H1 (cell line): Measurements from ENCODE around the gene POC1B. TPM values are rescaled to one million over a fixed set of nuclear protein-coding genes. Genes with fewer than 3 reads are reported as not detected.

Experiments
- CTCF ChIA-PET: fragments of 300-600 bp; sonication (Branson Sonifier 250); formaldehyde crosslinking; loops from one replicate; lab custom pipeline; 2021; ENCODE audit not compliant: partially characterized antibody; lab: Charles Lee
- POLR2A ChIA-PET: fragments of 300-600 bp; sonication (Branson Sonifier 250); formaldehyde crosslinking; loops from one replicate; lab custom pipeline; 2021; ENCODE audit warnings: inconsistent platforms; ENCODE audit not compliant: partially characterized antibody; lab: Charles Lee
- DNase-seq, 2 experiments: peaks; one replicate each; pipeline versions ENCODE4 v3.0.0 to v3.0.0-alpha.2; 2010 to 2022; ENCODE audit warnings: low spot score in 2 of 2, low read depth in 1 of 2, mixed read lengths in 1 of 2
- FAIRE-seq: peaks from 2 replicates; lab custom pipeline; 2011; peaks lifted over from hg19 to GRCh38; lab: Jason Lieb, UNC
- H2AFZ ChIP-seq: 2 replicates; pipeline ENCODE4 v1.8.1; 2012; ENCODE audit warnings: low read length, inconsistent platforms
- H2AK5ac ChIP-seq: 2 replicates; pipeline ENCODE4 v1.6.1; 2013; ENCODE audit warnings: low read depth, low read length
- H2BK120ac ChIP-seq: replicated peaks from 2 replicates; pipeline ENCODE3; 2013; ENCODE audit warnings: low read depth, low read length, inconsistent platforms
- H2BK12ac ChIP-seq: 2 replicates; pipeline ENCODE4 v1.6.1; 2013; ENCODE audit warnings: low read depth, low read length
- H2BK15ac ChIP-seq: 2 replicates; pipeline ENCODE4 v1.6.1; 2013; ENCODE audit warnings: low read length
- H2BK20ac ChIP-seq: 2 replicates; pipeline ENCODE4 v1.6.1; 2013; ENCODE audit warnings: low read length
- H2BK5ac ChIP-seq: 2 replicates; pipeline ENCODE4 v1.6.1; 2013; ENCODE audit warnings: low read depth, low read length
- H3K14ac ChIP-seq: 2 replicates; pipeline ENCODE4 v1.6.1; 2013; ENCODE audit warnings: inconsistent platforms; ENCODE audit not compliant: insufficient read length
- H3K18ac ChIP-seq: 2 replicates; pipeline ENCODE4 v1.6.1; 2013; ENCODE audit warnings: low read length; ENCODE audit errors: extremely low read depth
- H3K23ac ChIP-seq: 2 replicates; pipeline ENCODE4 v1.6.1; 2013; ENCODE audit warnings: inconsistent platforms; ENCODE audit not compliant: insufficient read length
- H3K23me2 ChIP-seq: 2 replicates; pipeline ENCODE4 v1.6.1; 2013; ENCODE audit warnings: low read depth, low read length
- H3K27ac ChIP-seq: 2 replicates; pipeline ENCODE4 v1.6.1; 2011; ENCODE audit warnings: low read depth, low read length, inconsistent platforms
- H3K27me3 ChIP-seq, 4 experiments: replicated peaks in 1 of 4; 1 replicate in 1 of 4; 2 replicates in 3 of 4; pipeline versions ENCODE4 v1.6.1 to v1.8.1; 2011 to 2013; ENCODE audit warnings: low read length in 3 of 4, mild to moderate bottlenecking in 3 of 4, inconsistent platforms in 2 of 4, mixed read lengths in 2 of 4, moderate library complexity in 1 of 4; ENCODE audit not compliant: control insufficient read depth in 3 of 4, insufficient read depth in 3 of 4; ENCODE audit errors: extremely low read depth in 1 of 4
- H3K36me3 ChIP-seq, 4 experiments: 2 replicates each; pipeline versions ENCODE4 v1.6.1 to v1.8.1; 2011 to 2013; ENCODE audit warnings: mild to moderate bottlenecking in 4 of 4, low read length in 3 of 4, moderate library complexity in 2 of 4, control low read depth in 1 of 4, inconsistent platforms in 1 of 4; ENCODE audit not compliant: insufficient read depth in 4 of 4, control insufficient read depth in 2 of 4
- H3K4ac ChIP-seq: replicated peaks from 2 replicates; pipeline ENCODE3; 2013; ENCODE audit warnings: low read length, low read depth, mixed read lengths, inconsistent platforms; ENCODE audit not compliant: insufficient read length
- H3K4me1 ChIP-seq, 4 experiments: replicated peaks in 1 of 4; 1 replicate in 1 of 4; 2 replicates in 3 of 4; pipeline versions ENCODE4 v1.6.1 to v1.8.1; 2011 to 2013; ENCODE audit warnings: low read length in 3 of 4, inconsistent platforms in 2 of 4, mixed read lengths in 1 of 4; ENCODE audit not compliant: insufficient read depth in 4 of 4, control insufficient read depth in 3 of 4
- H3K4me2 ChIP-seq, 2 experiments: 2 replicates each; pipeline versions ENCODE4 v1.6.1 to v1.8.1; 2011 to 2013; ENCODE audit warnings: low read depth in 2 of 2, low read length in 2 of 2, control low read depth in 1 of 2, inconsistent platforms in 1 of 2, mild to moderate bottlenecking in 1 of 2; ENCODE audit not compliant: insufficient read depth in 1 of 2
- H3K4me3 ChIP-seq, 4 experiments: fragments of 200-600, 300-600 bp in 1 of 4; sonication (generic), shearing (Covaris generic), sonication (Bioruptor Twin) in 1 of 4; 2 replicates each; pipeline versions ENCODE4 v1.5.1 to v1.8.1; 2011 to 2016; ENCODE audit warnings: low read length in 4 of 4, low read depth in 3 of 4, control low read depth in 2 of 4, inconsistent platforms in 2 of 4, mild to moderate bottlenecking in 2 of 4, mixed read lengths in 1 of 4, moderate library complexity in 1 of 4; ENCODE audit not compliant: insufficient read depth in 2 of 4; ENCODE audit errors: extremely low read depth in 1 of 4
- H3K56ac ChIP-seq: replicated peaks from 2 replicates; pipeline ENCODE3; 2013; ENCODE audit warnings: low read depth, mild to moderate bottlenecking, mixed read lengths, low read length, inconsistent platforms; ENCODE audit not compliant: insufficient read length
- H3K79me1 ChIP-seq: 2 replicates; pipeline ENCODE4 v1.6.1; 2013; ENCODE audit warnings: low read depth, low read length, control low read depth
- H3K79me2 ChIP-seq, 2 experiments: 2 replicates each; pipeline versions ENCODE4 v1.6.1 to v1.8.1; 2012 to 2013; ENCODE audit warnings: low read length in 2 of 2, mild to moderate bottlenecking in 2 of 2, inconsistent platforms in 1 of 2; ENCODE audit not compliant: insufficient read depth in 2 of 2, control insufficient read depth in 1 of 2
- H3K9ac ChIP-seq, 4 experiments: replicated peaks in 1 of 4; 1 replicate in 1 of 4; 2 replicates in 3 of 4; pipeline versions ENCODE4 v1.6.1 to v1.8.1; 2011 to 2013; ENCODE audit warnings: low read depth in 3 of 4, low read length in 3 of 4, control low read depth in 2 of 4, mild to moderate bottlenecking in 2 of 4, moderate library complexity in 2 of 4, inconsistent platforms in 1 of 4; ENCODE audit errors: extremely low read depth in 1 of 4
- H3K9me3 ChIP-seq, 2 experiments: 2 replicates each; pipeline versions ENCODE4 v1.6.1 to v1.8.1; 2012 to 2013; ENCODE audit warnings: mild to moderate bottlenecking in 2 of 2, moderate library complexity in 2 of 2, control low read depth in 1 of 2, inconsistent platforms in 1 of 2, low read depth in 1 of 2, low read length in 1 of 2, mixed read lengths in 1 of 2; ENCODE audit not compliant: insufficient read depth in 2 of 2
- H4K20me1 ChIP-seq, 2 experiments: replicated peaks in 1 of 2; 2 replicates each; pipeline versions ENCODE3 to v1.8.1; 2011 to 2013; ENCODE audit warnings: inconsistent platforms in 2 of 2, low read length in 2 of 2, mild to moderate bottlenecking in 1 of 2; ENCODE audit not compliant: insufficient read depth in 2 of 2, control insufficient read depth in 1 of 2
- H4K5ac ChIP-seq: 2 replicates; pipeline ENCODE4 v1.6.1; 2013; ENCODE audit warnings: low read length, low read depth, mixed read lengths, inconsistent platforms; ENCODE audit not compliant: insufficient read length
- H4K8ac ChIP-seq: 2 replicates; pipeline ENCODE4 v1.8.0; 2013; ENCODE audit warnings: mild to moderate bottlenecking, moderate library complexity, low read length, inconsistent platforms; ENCODE audit not compliant: insufficient read depth; ENCODE audit errors: extremely low read depth
- H4K91ac ChIP-seq: replicated peaks from 2 replicates; pipeline ENCODE3; 2013; ENCODE audit warnings: low read length, mixed read lengths, inconsistent platforms; ENCODE audit not compliant: insufficient read length
- RAD21 ChIP-seq, 2 experiments: IDR thresholded peaks in 1 of 2; conservative IDR thresholded peaks in 1 of 2; 2 replicates each; pipeline ENCODE4 v1.6.1; 2011; ENCODE audit warnings: low read depth in 2 of 2, low read length in 2 of 2, improper control_type of control experiment in 1 of 2, inconsistent platforms in 1 of 2, mild to moderate bottlenecking in 1 of 2, moderate library complexity in 1 of 2
- SP4 ChIP-seq: IDR thresholded peaks from 2 replicates; pipeline ENCODE4 v1.6.1; 2012; ENCODE audit warnings: low read length, inconsistent platforms
- WGBS, 2 experiments: shearing (Covaris generic) in 1 of 2; methylation state at CpG; one replicate each; pipeline versions ENCODE4 v1.1.6 to v1.1.7; 2013 to 2015; ENCODE audit warnings: low lambda C conversion rate in 2 of 2, mixed read lengths in 2 of 2, inconsistent platforms in 1 of 2, low coverage in 1 of 2, missing lambda C conversion rate in 1 of 2; ENCODE audit not compliant: insufficient replicate concordance in 2 of 2, insufficient coverage in 1 of 2, insufficient read length in 1 of 2; ENCODE audit errors: extremely low coverage in 1 of 2, missing lambda C conversion rate in 1 of 2; 5-methylcytosine and 5-hydroxymethylcytosine counted together
- polyA plus RNA-seq, 7 experiments: library from polyadenylated mRNA; depleted of rRNA in 3 of 7; stranded (reverse) in 5 of 7; unstranded in 2 of 7; fragments of >200 nt in 5 of 7; fragments of 200-250 nt in 2 of 7; gene quantifications; 1 replicate in 5 of 7; 2 replicates in 1 of 7; 4 replicates in 1 of 7; pipeline versions ENCODE4 v1.2.1 to v1.2.3, GENCODE V29; 2011 to 2013; ENCODE audit warnings: missing spikeins in 2 of 7, mixed read lengths in 2 of 7
- total RNA-seq: library from RNA; stranded (reverse); fragmentation: NEBNext Ultra II Directional; extraction: Animal tissue kit (Norgen Biotek cat#: 25700); gene quantifications from 2 replicates; pipeline ENCODE4 v1.2.1, GENCODE V29; 2021

POC1B gene
- total and polyA plus RNA-seq, 2 of the 8 experiments (the other 6 are each of a cell fraction or from before 2014, with no cell fraction given): 7.5 to 16.3 TPM

DNA sequence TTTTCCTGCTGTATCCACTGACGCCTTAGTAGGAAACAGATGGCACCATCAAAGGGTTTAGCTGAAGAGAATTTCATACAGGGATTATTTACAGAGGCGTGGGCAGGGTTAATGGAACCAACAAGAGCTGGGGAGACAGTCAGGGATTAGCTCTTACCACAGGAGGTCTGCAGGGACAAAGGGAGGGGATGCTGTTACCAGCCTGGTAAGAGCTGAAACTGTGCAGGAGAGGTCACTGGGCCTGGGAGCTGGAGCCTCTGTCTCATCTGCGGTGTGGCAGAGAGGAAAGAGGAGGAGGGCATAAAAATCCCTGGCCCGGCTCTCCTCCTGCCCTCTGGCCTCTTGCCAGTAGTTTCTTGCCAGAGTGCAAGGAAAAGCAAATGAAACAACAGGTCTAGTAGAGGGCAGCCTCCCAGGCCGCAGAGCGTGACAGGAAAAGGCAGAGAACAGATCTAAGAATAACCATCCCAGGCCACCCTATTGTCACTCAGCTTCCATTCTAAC lies 18.9 kb upstream of the POC1B start:
- H3K9ac ChIP-seq: no peak overlapping the region
- no peak overlapping the region for H4K5ac ChIP-seq
- H3K79me1 ChIP-seq: no peaks in the 10 kb centered on the region
- no peak for FAIRE-seq
- H2BK15ac ChIP-seq: no peak overlapping the region
- H4K20me1 ChIP-seq: no peaks in the 10 kb centered on the region
- no peak for DNase-seq
- H3K23me2 ChIP-seq: no peaks in the 10 kb centered on the region
- no peaks in the 10 kb centered on the region for H3K27me3 ChIP-seq
- H3K4ac ChIP-seq: no peak overlapping the region
- no peak overlapping the region for H3K56ac ChIP-seq
- WGBS, 2 experiments: 88% methylated on average over 3 of the region's 6 CpGs; no CpG with 5 or more reads in 1 of the 2 experiments
- no peak overlapping the region for H3K14ac ChIP-seq
- no peak overlapping the region for H3K4me2 ChIP-seq
- no peaks in the 10 kb centered on the region for H3K36me3 ChIP-seq
- H2BK12ac ChIP-seq: no peak overlapping the region
- POLR2A ChIA-PET: interaction anchor here (0.7 kb wide), 1 partner anchor 469 kb away, joined by 3 read pairs; no protein-coding TSS in a partner anchor
- H3K23ac ChIP-seq: no peak overlapping the region
- no peak overlapping the region for H2BK120ac ChIP-seq
- no peak overlapping the region for H3K18ac ChIP-seq
- no peak overlapping the region for H2BK5ac ChIP-seq
- CTCF ChIA-PET: interaction anchor here (0.6 to 2.8 kb wide), 18 partner anchors 11 to 1365 kb away, joined by 3 to 12 read pairs (median 4); no protein-coding TSS in a partner anchor
- no peak overlapping the region for H2AFZ ChIP-seq
- H4K91ac ChIP-seq: no peak overlapping the region
- no peak overlapping the region for H3K27ac ChIP-seq
- H3K9me3 ChIP-seq: no peaks in the 10 kb centered on the region
- H3K4me3 ChIP-seq: no peak overlapping the region
- TF ChIP-seq RAD21 (IDR thresholded peaks at IDR 0.05 in 1 of 2, conservative IDR thresholded peaks at IDR 0.05 in 1 of 2; ENCODE audit: low read depth in 2 of 2, low read length in 2 of 2) (peak in 1 of 2 experiments; percentile 16; a peak in 1 of 4 replicates), SP4 (no peak)
- H4K8ac ChIP-seq: no peak overlapping the region; the same call in 1 of the 2 replicates
- H3K4me1 ChIP-seq: no peaks in the 10 kb centered on the region; a peak in 1 of 7 replicates
- H3K79me2 ChIP-seq: no peaks in the 10 kb centered on the region
- no peak overlapping the region for H2AK5ac ChIP-seq
- no peak overlapping the region for H2BK20ac ChIP-seq
